Renal cortical epithelial cell (primary cell): ENCODE data around the gene SEPTIN8. TPM values are rescaled to one million over a fixed set of nuclear protein-coding genes. Genes with fewer than 3 reads are reported as not detected.
A peak's percentile ranks its signal among the peaks of the same experiment; 100 is the strongest.

Experiments used
- DNase-seq: peaks from one replicate; pipeline ENCODE4 v3.0.0-alpha.2; 2011; ENCODE audit warnings: low read depth
- total RNA-seq: library from RNA; depleted of rRNA; stranded (reverse); fragments of >200 nt; gene quantifications from 2 replicates; pipeline ENCODE4 v1.2.3, GENCODE V29; 2014

Gene SEPTIN8
- total RNA-seq, 1 donor from 2014 or later, result 116 TPM

GRCh38 chr5:132782101-132782500, 5.1 kb upstream of the SEPTIN8 start:
- DNase-seq, result peak; percentile 46

DNA sequence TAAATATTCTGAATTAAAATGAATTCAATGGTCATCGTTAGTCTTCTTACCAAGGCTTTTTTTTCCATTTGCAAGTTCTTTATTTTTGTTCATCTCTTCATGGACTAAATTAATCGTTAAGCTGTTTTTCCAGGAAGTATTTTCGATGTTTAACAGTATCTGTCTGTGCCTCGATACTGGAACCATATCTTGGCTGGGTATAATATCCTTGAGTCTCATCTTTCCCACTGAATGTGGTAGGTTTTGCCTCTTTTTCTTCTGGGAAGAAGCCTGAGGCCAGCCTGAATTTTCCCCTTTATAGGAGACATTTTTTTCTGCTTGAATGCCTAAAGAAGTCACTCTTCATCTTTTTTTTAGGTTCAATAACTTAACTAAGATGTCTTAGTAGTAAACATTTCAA, 4.0 kb upstream of the SEPTIN8 start:
- no peak for DNase-seq

DNA sequence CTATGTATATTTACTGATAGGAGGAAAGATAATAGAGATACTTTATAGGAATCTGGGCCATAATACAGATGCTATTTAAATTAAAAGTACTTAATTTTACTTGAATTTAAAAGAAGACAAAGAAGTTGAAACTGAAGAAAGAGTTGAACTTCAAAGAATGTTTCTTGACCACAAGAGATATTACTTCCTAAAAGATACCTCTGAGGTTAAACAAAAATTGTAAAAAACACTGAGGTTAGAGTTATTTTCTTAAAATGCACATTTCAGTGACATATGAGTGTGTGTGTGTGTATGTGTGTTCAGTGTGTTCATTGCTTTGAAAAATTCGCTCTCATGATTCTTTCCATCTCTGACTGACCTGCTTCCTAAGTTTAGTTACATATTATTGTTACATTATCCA, 3.5 kb upstream of the SEPTIN8 start:
- no peak for DNase-seq

DNA sequence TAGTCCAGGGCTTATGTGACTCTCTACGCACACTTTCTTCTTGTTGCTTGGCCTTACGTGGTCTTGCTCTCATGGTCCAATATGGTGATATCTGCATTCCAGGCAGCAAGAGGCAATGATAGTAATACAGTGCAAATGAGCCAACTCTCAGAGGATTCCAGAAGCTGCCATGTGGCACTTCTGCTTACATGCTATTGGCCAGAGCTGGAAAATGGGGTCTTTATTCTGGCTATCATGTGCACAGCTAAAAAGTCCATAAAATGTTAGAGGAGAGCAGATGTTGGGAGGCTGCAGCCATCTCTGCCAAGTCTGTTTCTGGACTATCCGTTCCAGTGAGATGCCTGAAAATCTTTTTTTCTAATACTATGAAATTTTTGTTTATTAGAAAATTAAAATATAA, 2.9 kb upstream of the SEPTIN8 start:
- no peak for DNase-seq

- DNase-seq, result no peak
These were observed 1.8 kb upstream of the SEPTIN8 start for GRCh38 chr5:132778856-132779255.

GRCh38 chr5:132778129-132778528, 1.1 kb upstream of the SEPTIN8 start:
- no peak for DNase-seq

DNA sequence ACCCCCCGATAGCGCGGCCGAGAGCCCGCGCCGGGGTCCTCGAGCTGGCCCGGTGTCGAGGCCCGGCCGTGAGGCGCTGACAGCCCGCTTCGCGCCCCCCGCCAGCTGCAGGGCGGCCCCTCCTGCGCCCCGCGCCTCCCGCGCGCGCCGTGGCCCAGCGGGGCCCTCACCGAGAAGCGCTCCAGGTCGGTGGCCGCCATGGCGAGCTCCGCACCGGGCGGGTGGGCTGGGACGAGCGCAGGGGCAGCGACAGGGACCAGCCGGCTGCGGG, 166 bp downstream of the SEPTIN8 start:
- DNase-seq, result no peak

- DNase-seq, result no peak
These were observed 705 bp downstream of the SEPTIN8 start for GRCh38 chr5:132776131-132776937.

GRCh38 chr5:132775476-132775961, 1.5 kb downstream of the SEPTIN8 start:
- DNase-seq, result peak; percentile 88

DNA sequence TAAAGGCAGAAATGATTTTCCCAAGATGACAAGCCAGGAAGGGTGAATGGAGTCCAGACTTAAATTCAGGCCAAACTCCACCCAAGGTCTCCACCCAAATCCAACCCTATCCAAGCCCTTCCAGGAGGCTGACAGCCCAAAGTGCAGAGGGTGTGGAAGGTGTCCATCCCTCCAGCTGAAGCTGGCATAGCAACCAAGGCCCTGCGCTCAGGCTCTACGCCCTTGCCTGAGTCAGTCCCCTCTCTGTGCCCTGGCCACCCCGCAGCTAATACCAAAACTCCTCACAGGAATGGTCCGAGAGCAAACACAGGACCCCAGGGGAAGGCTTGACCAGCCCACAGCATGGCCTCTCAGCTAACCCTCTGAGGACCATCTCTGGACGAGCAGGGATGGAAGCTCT, 2.1 kb downstream of the SEPTIN8 start:
- DNase-seq, result no peak

DNA sequence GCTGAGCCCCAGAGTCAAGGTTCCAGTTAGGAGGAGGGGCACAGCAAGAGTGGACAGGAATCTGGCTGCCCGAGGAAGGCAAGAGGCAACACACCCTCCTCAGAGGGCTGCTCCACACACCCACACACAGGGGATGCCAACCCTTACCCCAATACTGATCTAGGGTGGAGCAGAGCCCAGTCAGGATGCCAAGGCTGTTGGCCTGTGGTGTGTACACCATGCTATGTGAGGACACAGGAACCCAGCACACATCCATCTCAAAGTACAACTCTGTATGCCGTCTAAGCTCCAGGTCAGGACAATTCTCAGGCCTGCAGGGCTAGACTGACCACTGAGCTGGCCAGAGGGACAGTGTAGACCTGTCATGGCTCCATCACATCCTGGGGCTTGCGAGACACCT, 2.6 kb downstream of the SEPTIN8 start:
- DNase-seq, result no peak

GRCh38 chr5:132773601-132774355, 3.3 kb downstream of the SEPTIN8 start:
- DNase-seq, result no peak

DNA sequence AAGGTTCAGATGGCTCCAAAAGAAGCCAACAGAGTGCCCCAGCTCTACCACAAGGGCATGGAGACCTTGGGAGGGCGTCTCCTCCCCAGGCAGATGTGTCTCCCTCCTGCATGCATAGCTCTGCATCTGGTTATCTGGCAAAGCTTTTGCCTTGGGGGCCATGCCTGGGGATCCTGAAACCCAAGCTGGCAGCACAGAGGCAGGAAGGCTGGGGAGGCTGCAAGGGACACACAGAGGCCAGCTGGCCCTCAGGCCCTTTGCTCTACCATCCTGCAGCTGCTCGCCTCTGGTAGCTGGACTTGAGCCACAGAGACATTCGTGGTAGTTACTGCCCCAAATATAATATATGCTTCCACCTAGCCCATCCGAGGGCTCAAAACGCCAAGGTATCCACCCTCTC, 3.9 kb downstream of the SEPTIN8 start:
- DNase-seq, result no peak

- DNase-seq, result peak; percentile 33
These were observed 4.6 kb downstream of the SEPTIN8 start for GRCh38 chr5:132772291-132773070.

DNA sequence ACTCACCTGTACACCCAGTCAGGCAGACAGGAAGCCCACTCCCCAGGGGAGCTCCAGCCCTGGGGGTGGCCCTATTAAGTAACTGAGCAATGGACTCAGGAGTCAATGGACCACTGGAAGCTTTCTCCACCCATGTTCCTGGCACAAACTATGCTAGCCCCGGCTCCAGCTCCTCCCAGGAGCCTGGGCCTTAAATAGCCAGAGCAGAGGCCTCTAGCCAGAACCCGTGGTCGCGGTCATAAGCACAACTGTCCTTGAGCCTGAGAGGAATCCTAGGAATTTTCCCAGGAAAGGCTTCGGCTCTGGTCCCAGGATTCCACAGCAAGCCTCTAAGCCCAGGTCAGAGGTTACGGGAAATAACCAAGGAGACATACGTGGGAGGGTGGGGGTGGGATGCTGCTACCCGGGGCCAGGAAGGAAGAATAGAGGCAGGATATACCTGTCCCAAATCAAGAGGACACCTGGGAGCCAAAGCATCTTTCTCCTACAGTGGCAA, 5.5 kb downstream of the SEPTIN8 start:
- peak; percentile 83 for DNase-seq

DNA sequence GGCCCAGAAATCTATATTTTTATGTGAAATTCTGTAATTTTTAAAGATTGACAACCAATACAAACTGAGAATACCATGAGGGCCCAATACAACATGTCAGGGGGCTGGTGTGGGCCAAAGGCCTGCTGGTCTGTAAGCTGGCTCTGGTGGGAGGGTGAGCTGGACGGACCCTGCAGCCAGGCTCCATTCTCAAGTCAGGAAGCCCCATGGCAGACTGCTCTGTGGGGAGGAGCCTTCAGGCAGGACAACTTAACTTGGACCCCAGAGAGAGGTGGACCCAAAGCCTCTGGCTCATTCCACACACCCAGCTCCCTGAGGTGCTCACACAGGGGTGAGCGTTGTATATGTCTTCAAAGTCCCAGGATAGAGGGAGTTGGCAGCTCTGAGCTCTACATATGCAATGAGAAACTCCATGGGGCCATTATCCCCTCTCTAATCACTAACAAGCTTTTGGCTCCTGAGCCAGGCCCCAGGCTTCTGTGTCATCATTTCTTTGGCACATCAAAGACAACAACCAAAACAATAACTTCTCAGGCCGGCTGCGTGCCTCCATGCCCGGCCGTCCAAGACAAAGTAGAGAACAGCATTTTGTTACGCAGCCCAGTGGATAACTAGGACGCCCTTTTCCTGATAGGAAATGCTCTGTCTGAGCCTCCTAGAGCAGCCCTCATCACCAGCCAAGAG, 6.4 kb downstream of the SEPTIN8 start:
- no peak for DNase-seq

DNA sequence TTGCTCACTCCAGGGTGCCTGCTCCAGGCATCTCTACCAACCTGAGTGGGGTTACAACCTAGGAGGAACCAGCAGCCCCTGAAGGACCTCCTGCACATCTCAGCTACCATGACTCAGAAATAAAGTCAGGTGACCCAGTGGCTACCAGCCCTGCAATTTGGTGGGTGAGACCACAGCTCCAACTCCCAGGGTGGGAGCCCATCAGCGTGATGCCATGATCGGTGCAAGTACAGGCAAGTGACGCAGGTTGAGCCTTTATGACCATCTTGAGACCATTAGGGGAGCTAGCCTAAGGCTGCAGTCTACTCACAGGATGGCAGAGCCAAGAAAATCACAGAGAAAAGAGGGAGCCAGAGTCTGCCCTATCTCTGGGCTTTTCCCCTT, 8.6 kb downstream of the SEPTIN8 start:
- DNase-seq, result no peak

GRCh38 chr5:132767150-132767549, 9.9 kb downstream of the SEPTIN8 start:
- DNase-seq, result no peak

DNA sequence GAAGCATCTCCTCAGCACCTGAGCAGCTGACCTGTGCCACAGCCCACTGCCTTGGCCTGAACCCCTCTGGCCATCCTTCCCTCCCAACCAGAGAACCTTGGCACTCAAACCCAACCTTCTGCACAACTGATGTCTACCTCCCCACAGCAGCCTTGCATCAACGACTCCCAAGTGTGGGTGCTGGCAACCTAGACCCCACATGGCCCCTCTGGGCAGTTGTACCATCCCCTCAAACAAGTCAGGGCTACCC, 10.3 kb downstream of the SEPTIN8 start:
- DNase-seq, result no peak

DNA sequence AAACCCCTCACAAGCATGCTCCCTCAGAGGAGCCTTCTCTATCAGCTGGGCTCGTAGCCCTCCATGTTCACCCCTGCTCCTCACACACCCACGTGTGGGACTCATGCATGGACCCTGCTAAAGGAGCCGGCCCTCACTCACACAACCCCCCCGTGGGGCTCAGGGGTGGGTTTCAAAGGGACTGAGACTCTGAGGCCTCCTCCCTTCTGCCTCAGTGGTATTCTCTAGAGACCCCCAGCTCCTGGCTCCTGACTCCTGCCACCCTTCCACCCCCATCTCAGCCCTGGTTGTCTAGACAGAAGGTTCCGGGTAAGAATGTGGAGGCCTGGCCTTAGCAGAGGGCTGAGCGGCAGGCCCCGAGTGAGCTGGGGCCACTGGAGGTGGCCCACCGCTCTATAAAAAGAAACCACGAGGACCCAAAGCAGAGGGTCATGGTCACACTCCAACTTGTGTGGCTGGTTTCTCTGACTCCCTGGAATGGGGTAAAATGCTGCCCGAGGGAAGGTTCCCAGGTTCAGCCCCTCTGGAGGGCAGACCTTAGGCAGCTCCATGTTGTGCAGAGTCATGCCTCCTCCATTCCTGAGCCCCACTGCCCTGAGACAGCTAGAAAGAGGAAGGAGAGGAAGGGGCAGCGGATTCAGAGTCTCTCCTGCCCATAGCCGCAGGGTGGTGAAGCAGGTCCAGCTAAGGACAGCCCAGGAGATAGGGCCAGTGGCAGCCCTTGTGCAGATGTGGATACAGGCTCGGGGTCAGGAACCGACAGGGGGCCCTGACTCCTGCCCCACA, 10.8 kb downstream of the SEPTIN8 start:
- DNase-seq, result no peak

DNA sequence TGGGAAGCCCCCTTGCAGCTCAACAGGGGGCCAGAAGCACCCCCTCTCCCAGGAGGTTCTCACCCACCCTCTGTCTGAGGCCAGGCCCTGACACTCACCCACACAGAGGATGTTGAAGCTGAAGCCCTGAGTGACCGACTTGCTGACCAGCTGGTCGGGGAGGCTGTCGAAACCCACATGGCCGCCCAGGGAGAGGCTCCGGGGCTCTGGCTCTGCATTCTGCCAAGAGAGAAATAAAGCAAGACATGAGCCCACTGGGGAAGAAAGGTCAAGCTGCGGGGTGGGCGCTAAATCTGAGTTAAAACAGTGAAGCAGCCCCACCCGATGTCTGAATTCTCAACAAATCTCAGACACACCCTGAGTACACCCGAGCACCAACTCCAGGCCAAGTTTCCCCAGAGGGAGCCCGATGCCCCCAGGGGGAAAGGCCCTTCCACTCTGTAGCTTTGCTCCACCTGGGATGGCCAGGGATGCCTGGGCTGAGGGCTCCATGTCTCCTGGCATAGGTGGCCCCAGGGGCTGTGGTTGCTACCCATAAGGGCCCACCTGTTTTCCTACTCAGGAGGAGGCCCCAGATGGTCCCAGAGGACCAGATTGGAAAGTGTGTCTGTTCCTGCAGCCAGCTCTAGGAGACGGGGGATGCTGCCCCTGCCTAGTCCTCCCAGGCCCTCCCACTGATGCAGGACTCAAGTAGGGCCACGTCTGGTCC, 11.6 kb downstream of the SEPTIN8 start:
- DNase-seq, result no peak
